NB4 (cell line): ENCODE data around the gene SAG.

Source experiments
- CTCF ChIP-seq: IDR thresholded peaks from one replicate; pipeline ENCODE4 v1.5.1; 2012; ENCODE audit warnings: low read depth, low read length
- MAX ChIP-seq: IDR thresholded peaks from 2 replicates; pipeline ENCODE4 v1.6.1; 2011; ENCODE audit warnings: low read depth, low read length
- POLR2A ChIP-seq: IDR thresholded peaks from 2 replicates; pipeline ENCODE4 v1.6.1; 2011; ENCODE audit warnings: mild to moderate bottlenecking; ENCODE audit not compliant: insufficient read length; ENCODE audit errors: extremely low read depth

GRCh38 chr2:233325256-233325655 is 17.6 kb downstream of the SAG start:
- TF ChIP-seq CTCF: no peak
- TF ChIP-seq POLR2A: no peak
- no peak for TF ChIP-seq MAX
